B cell (primary cell): ENCODE results near the gene DEFB110. TPM values are rescaled to one million over a fixed set of nuclear protein-coding genes. Genes with fewer than 3 reads are reported as not detected.

Source experiments
- ATAC-seq: fragments of 200-7000 bp; cut with Tn5 transposase; one replicate; pipeline ENCODE4 v1.10.0; 2021; ENCODE audit warnings: low read depth, mild to moderate bottlenecking, moderate number of reproducible peaks, moderate library complexity
- CTCF ChIA-PET: fragments of 350-600 bp; sonication (Branson Sonifier 250); formaldehyde crosslinking; loops from one replicate; lab custom pipeline; 2021; ENCODE audit warnings: antibody characterized with exemption, inconsistent platforms; lab: Charles Lee
- POLR2A ChIA-PET: fragments of 350-600 bp; sonication (Branson Sonifier 250); formaldehyde crosslinking; loops from one replicate; lab custom pipeline; 2021; ENCODE audit warnings: antibody characterized with exemption; lab: Charles Lee
- DNase-seq: peaks from one replicate; pipeline ENCODE4 v3.0.0; 2013
- H2AFZ ChIP-seq: 2 replicates; pipeline ENCODE4 v1.6.1; 2012; ENCODE audit warnings: mild to moderate bottlenecking, low read depth, low read length; ENCODE audit not compliant: insufficient read depth, poor library complexity, severe bottlenecking
- H3K27ac ChIP-seq, 2 donors: 1 replicate in 1 of 2; 2 replicates in 1 of 2; pipeline ENCODE4 v1.5.1; 2012 to 2013; ENCODE audit warnings: low read length in 2 of 2, mild to moderate bottlenecking in 2 of 2, moderate library complexity in 1 of 2
- H3K27me3 ChIP-seq, 4 experiments: fragments of 200-600 bp in 1 of 4; sonication (generic) in 1 of 4; replicated peaks in 1 of 4; 1 replicate in 2 of 4; 2 replicates in 2 of 4; pipeline versions ENCODE4 v1.6.1 to v1.7.0; 2013 to 2016; ENCODE audit warnings: low read length in 3 of 4, mild to moderate bottlenecking in 2 of 4, mixed read lengths in 1 of 4, moderate library complexity in 1 of 4; ENCODE audit not compliant: insufficient read depth in 4 of 4, control insufficient read depth in 3 of 4; ENCODE audit errors: control extremely low read depth in 1 of 4
- H3K36me3 ChIP-seq, 2 experiments: replicated peaks in 1 of 2; 1 replicate in 1 of 2; 2 replicates in 1 of 2; pipeline versions ENCODE4 v1.6.1 to v1.7.1; 2013; ENCODE audit warnings: low read length in 1 of 2; ENCODE audit not compliant: insufficient read depth in 2 of 2, control insufficient read depth in 1 of 2; ENCODE audit errors: control extremely low read depth in 1 of 2, extremely low read depth in 1 of 2
- H3K4me1 ChIP-seq, 2 donors: fragments of 200-600 bp in 1 of 2; sonication (generic) in 1 of 2; 1 replicate in 1 of 2; 2 replicates in 1 of 2; pipeline versions ENCODE4 v1.5.1 to v1.6.1; 2013 to 2017; ENCODE audit warnings: low read length in 2 of 2; ENCODE audit not compliant: control insufficient read depth in 2 of 2, insufficient read depth in 2 of 2
- H3K4me2 ChIP-seq: replicated peaks from 2 replicates; pipeline ENCODE3; 2012; ENCODE audit warnings: mild to moderate bottlenecking, low read depth, low read length; ENCODE audit not compliant: poor library complexity, severe bottlenecking
- H3K4me3 ChIP-seq, 5 experiments: fragments of 200-600 bp in 1 of 5; sonication (generic) in 1 of 5; 1 replicate in 3 of 5; 2 replicates in 2 of 5; pipeline versions ENCODE4 v1.5.1 to v1.7.0; 2011 to 2016; ENCODE audit warnings: low read length in 4 of 5, mild to moderate bottlenecking in 4 of 5, low read depth in 2 of 5, control low read depth in 1 of 5, moderate library complexity in 1 of 5; ENCODE audit not compliant: insufficient read depth in 1 of 5; ENCODE audit errors: control extremely low read depth in 1 of 5, extremely low read depth in 1 of 5
- H3K79me2 ChIP-seq: fragments of 200-600 bp; sonication (generic); one replicate; pipeline ENCODE4 v1.6.0; 2016; ENCODE audit warnings: low read length; ENCODE audit not compliant: control insufficient read depth, insufficient read depth
- H3K9ac ChIP-seq: fragments of 200-600 bp; sonication (generic); 2 replicates; pipeline ENCODE4 v1.6.1; 2017; ENCODE audit warnings: mild to moderate bottlenecking, low read length, moderate library complexity
- H3K9me3 ChIP-seq, 3 donors: one replicate each; pipeline versions ENCODE4 v1.6.1 to v1.7.1; 2013; ENCODE audit warnings: low read length in 2 of 3; ENCODE audit not compliant: control insufficient read depth in 2 of 3, insufficient read depth in 1 of 3; ENCODE audit errors: control extremely low read depth in 1 of 3
- H4K20me1 ChIP-seq: 2 replicates; pipeline ENCODE4 v1.6.0; 2012; ENCODE audit warnings: mild to moderate bottlenecking, low read length; ENCODE audit not compliant: insufficient read depth, control insufficient read depth, poor library complexity, severe bottlenecking
- H3K27ac Mint-ChIP-seq: one replicate; pipeline ENCODE4 v1.8.0; 2021; ENCODE audit warnings: mixed read lengths
- H3K27me3 Mint-ChIP-seq: one replicate; pipeline ENCODE4 v1.8.0; 2021; ENCODE audit warnings: mixed read lengths
- H3K4me1 Mint-ChIP-seq: one replicate; pipeline ENCODE4 v1.8.0; 2021; ENCODE audit warnings: mixed read lengths
- H3K4me3 Mint-ChIP-seq: one replicate; pipeline ENCODE4 v1.8.0; 2021; ENCODE audit warnings: mixed read lengths
- H3K9me3 Mint-ChIP-seq: one replicate; pipeline ENCODE4 v1.8.0; 2022; ENCODE audit warnings: mixed read lengths; ENCODE audit not compliant: insufficient read depth
- CTCF ChIP-seq: fragments of 200-600 bp; IDR thresholded peaks from one replicate; pipeline ENCODE4 v1.8.0; 2022; ENCODE audit warnings: antibody characterized with exemption, mild to moderate bottlenecking
- EZH2 ChIP-seq: IDR thresholded peaks from 2 replicates; pipeline ENCODE4 v1.6.1; 2012; ENCODE audit warnings: borderline replicate concordance, low read depth, mild to moderate bottlenecking, moderate library complexity, low read length; ENCODE audit not compliant: insufficient read depth, poor library complexity, severe bottlenecking
- WGBS: methylation state at CpG from one replicate; pipeline ENCODE4 v1.1.5; 2013; ENCODE audit warnings: missing lambda C conversion rate; ENCODE audit not compliant: insufficient coverage; 5-methylcytosine and 5-hydroxymethylcytosine counted together
- intact Hi-C: fragments of 100-400 bp; cut with micrococcal nuclease; formaldehyde crosslinking; loops from one replicate; pipeline ENCODE4 v1.10.0; 2022
- polyA plus RNA-seq: library from polyadenylated mRNA; depleted of rRNA; stranded (reverse); fragments of >200 nt; gene quantifications from 2 replicates; pipeline ENCODE4 v1.2.3, GENCODE V29; 2012
- total RNA-seq, 2 donors: library from RNA; stranded (reverse); fragments of 120-200 nt in 1 of 2; gene quantifications; 1 replicate in 1 of 2; 2 replicates in 1 of 2; pipeline versions ENCODE4 v1.2.3 to v1.2.4, GENCODE V29; 2013 to 2022

The DEFB110 gene
- total and polyA plus RNA-seq, 2 donors (not counting 1 experiment from before 2014, with no cell fraction given), result not detected

- Histone ChIP-seq H3K79me2 (no peaks in the 10 kb centered on the region), H3K27ac (no peak overlapping the region), H3K4me2 (no peak overlapping the region), H3K4me1 (no peaks in the 10 kb centered on the region), H3K27me3 (no peaks in the 10 kb centered on the region), H3K9me3 (peaks cover 0 to 4% (median 0%) of the 10 kb centered on the region in 3 donors), H4K20me1 (no peaks in the 10 kb centered on the region), H3K36me3 (no peaks in the 10 kb centered on the region), H2AFZ (no peak overlapping the region), H3K9ac (no peak overlapping the region), H3K4me3 (no peak overlapping the region)
- Mint-ChIP-seq H3K9me3 (no peaks in the 10 kb centered on the region), H3K4me3 (no peak overlapping the region), H3K4me1 (no peaks in the 10 kb centered on the region), H3K27me3 (no peaks in the 10 kb centered on the region), H3K27ac (no peak overlapping the region)
- CTCF ChIA-PET, result no interaction called here
- TF ChIP-seq EZH2 (no peak), CTCF (no peak)
- no peak for ATAC-seq
- peak; percentile 0 for DNase-seq
- intact Hi-C loops, result no loop called here
- WGBS, result 60% methylated on average over 2 of the region's 2 CpGs
- POLR2A ChIA-PET, result no interaction called here
Observed at GRCh38 chr6:49988900-49989299, 32.9 kb downstream of the DEFB110 start.

- POLR2A ChIA-PET, result no interaction called here
- Histone ChIP-seq H4K20me1 (no peaks in the 10 kb centered on the region), H3K4me2 (no peak overlapping the region), H3K9ac (no peak overlapping the region), H3K27ac (no peak overlapping the region), H3K79me2 (no peaks in the 10 kb centered on the region), H3K27me3 (no peaks in the 10 kb centered on the region), H3K36me3 (no peaks in the 10 kb centered on the region), H2AFZ (no peak overlapping the region), H3K9me3 (peaks cover 0 to 4% (median 0%) of the 10 kb centered on the region in 3 donors), H3K4me3 (no peak overlapping the region), H3K4me1 (no peaks in the 10 kb centered on the region)
- WGBS, result 85% methylated on average over 2 of the region's 2 CpGs
- Mint-ChIP-seq H3K27me3 (no peaks in the 10 kb centered on the region), H3K4me3 (no peak overlapping the region), H3K4me1 (no peaks in the 10 kb centered on the region), H3K27ac (no peak overlapping the region), H3K9me3 (no peaks in the 10 kb centered on the region)
- ATAC-seq (no peak), DNase-seq (no peak)
- CTCF ChIA-PET, result no interaction called here
- intact Hi-C loops, result no loop called here
- TF ChIP-seq CTCF (no peak), EZH2 (no peak)
Observed at GRCh38 chr6:49987749-49988148, 34.0 kb downstream of the DEFB110 start.
